ENCODE data around the gene ZFAND3. TPM values are rescaled to one million over a fixed set of nuclear protein-coding genes. Genes with fewer than 3 reads are reported as not detected.

ZFAND3 gene
- total and polyA plus RNA-seq, 2 of the 4 experiments (the other 2 are of a cell fraction), result 10.9 to 26.7 TPM

DNA sequence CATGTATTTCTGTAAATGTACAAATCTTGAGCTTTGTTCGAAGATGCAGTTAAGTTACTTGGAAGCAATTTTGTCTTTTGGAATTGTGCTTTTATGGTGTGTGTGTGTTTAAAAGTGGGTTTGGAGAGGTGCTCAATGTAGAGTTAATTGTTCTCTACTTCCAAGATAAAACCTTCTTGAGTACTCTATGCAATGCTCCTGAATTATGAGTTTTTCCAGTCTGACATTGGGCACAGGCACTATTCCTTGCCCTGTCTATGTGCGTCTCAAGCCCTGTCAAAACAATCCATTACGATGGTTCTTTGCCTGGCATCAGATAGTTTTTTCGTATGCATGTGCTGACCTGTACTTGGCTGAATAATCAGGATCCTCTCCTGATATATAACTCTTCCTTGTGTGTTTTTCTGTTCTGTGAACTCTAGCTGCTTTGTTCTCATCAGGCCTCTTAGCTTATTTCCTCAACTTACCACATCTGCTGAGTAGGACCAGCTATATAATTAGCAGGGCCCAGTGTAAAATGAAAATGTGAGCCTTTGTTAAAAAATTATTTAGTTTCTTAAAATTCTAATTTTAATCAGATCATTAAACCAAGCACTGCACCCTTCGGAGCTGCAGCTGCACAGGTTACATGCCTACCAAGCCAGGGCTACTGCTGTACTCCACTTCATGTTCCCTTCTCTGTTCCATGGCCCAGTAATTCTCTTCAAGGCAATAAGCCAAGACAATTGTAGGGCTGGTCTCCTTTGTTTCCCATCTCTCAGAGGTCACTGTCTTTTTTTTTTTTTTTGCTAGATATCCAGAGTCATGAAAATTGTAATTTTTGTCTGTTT lies 160.1 kb downstream of the ZFAND3 start:
- H3K18ac ChIP-seq (ENCODE audit: low read depth, low read length), result no peak overlapping the region
- H3K4me3 ChIP-seq (ENCODE audit: insufficient read depth, low read depth, low read length), result no peak overlapping the region
- H3K27ac ChIP-seq (ENCODE audit: insufficient read depth, low read length), result no peak overlapping the region
- H3K4me1 ChIP-seq (ENCODE audit: control insufficient read depth, insufficient read depth, low read length), result peaks cover 11% of the 10 kb centered on the region
- no peak overlapping the region for H2AK9ac ChIP-seq (replicated peaks; ENCODE audit: low read depth, low read length, poor library complexity)
- intact Hi-C loops (cut with micrococcal nuclease) (no loop called here), dilution Hi-C loops (cut with HindIII; ENCODE audit: low sequenced_read_pairs, unreplicated experiment) (no loop called here), in situ Hi-C loops (cut with MboI; ENCODE audit: low sequenced_read_pairs) (no loop called here)
- H3K79me1 ChIP-seq (ENCODE audit: low read depth in 1 of 2, low read length in 2 of 2), result peaks cover 20 to 78% of the 10 kb centered on the region in 2 experiments
- CTCF ChIA-PET, result interaction anchor here (0.8 kb wide), 1 partner anchor 16 kb away, joined by 3 read pairs; no protein-coding TSS in a partner anchor
- H3K23ac ChIP-seq (ENCODE audit: low read depth, low read length), result peak overlapping the region; percentile 51; the same call in 1 of the 2 replicates
- H4K20me1 ChIP-seq (ENCODE audit: insufficient read depth, low read length), result peaks cover 81% of the 10 kb centered on the region
- DNase-seq (no peak), ATAC-seq (ENCODE audit: low read depth) (no peak)
- BruUV-seq (replicated peaks), result no TSS peak
- H3K9ac ChIP-seq (ENCODE audit: low read depth, low read length), result no peak overlapping the region; the same call in 1 of the 2 replicates
- H3K27me3 ChIP-seq (ENCODE audit: control insufficient read depth, insufficient read depth, low read length), result no peaks in the 10 kb centered on the region
- no peak overlapping the region; the same call in 1 of the 2 replicates for H3K14ac ChIP-seq (replicated peaks; ENCODE audit: low read depth, low read length)
- no peak overlapping the region for H2BK20ac ChIP-seq (ENCODE audit: low read depth, low read length)
- WGBS, 2 experiments (ENCODE audit: extremely low coverage in 2 of 2, insufficient read length in 1 of 2), result 100% methylated on average over 2 of the region's 5 CpGs; no CpG with 5 or more reads in 1 of the 2 experiments
- no peak overlapping the region; the same call in 1 of the 2 replicates for H3K4me2 ChIP-seq (ENCODE audit: low read depth, low read length)
- no peak overlapping the region for H4K91ac ChIP-seq (ENCODE audit: insufficient read depth, low read depth, low read length)
- no peaks in the 10 kb centered on the region for H3K36me3 ChIP-seq (ENCODE audit: control insufficient read depth, insufficient read depth, low read length)
- no peak overlapping the region for H4K8ac ChIP-seq (ENCODE audit: low read depth in 2 of 2, low read length in 2 of 2)
- no peak overlapping the region for H4K5ac ChIP-seq (ENCODE audit: low read depth, low read length)
- H2AFZ ChIP-seq (replicated peaks; ENCODE audit: low read length, poor library complexity), result no peak overlapping the region
- H2BK5ac ChIP-seq (ENCODE audit: low read depth, low read length, poor library complexity, severe bottlenecking), result no peak overlapping the region
- H3K9me3 ChIP-seq (ENCODE audit: control insufficient read depth, insufficient read depth, low read length), result no peaks in the 10 kb centered on the region; the same call in none of the 2 replicates
- POLR2A ChIA-PET (ENCODE audit: unreplicated experiment), result interaction anchor here (0.6 kb wide), 1 partner anchor 47 kb away, joined by 4 read pairs; no protein-coding TSS in a partner anchor
- H2BK120ac ChIP-seq (ENCODE audit: low read depth, low read length), result no peak overlapping the region
- H2AK5ac ChIP-seq (ENCODE audit: low read depth, low read length), result no peak overlapping the region
- no peak overlapping the region for H2BK15ac ChIP-seq (ENCODE audit: low read depth, low read length)
- H3K56ac ChIP-seq (ENCODE audit: extremely low read depth, insufficient read depth, low read length), result no peak overlapping the region
- H3K4ac ChIP-seq (ENCODE audit: low read depth, low read length), result no peak overlapping the region
- H3K9me1 ChIP-seq (ENCODE audit: insufficient read depth, low read length), result peaks cover 9% of the 10 kb centered on the region
- TF ChIP-seq CHD1 (IDR thresholded peaks at IDR 0.05; ENCODE audit: low read depth, low read length), result no peak
- no peak for TF ChIP-seq MAZ (IDR thresholded peaks at IDR 0.05; ENCODE audit: borderline replicate concordance, low read depth, low read length)
- TF ChIP-seq MAFK (IDR thresholded peaks at IDR 0.05; ENCODE audit: low read depth, low read length), result no peak
- TF ChIP-seq, protein P1, sequence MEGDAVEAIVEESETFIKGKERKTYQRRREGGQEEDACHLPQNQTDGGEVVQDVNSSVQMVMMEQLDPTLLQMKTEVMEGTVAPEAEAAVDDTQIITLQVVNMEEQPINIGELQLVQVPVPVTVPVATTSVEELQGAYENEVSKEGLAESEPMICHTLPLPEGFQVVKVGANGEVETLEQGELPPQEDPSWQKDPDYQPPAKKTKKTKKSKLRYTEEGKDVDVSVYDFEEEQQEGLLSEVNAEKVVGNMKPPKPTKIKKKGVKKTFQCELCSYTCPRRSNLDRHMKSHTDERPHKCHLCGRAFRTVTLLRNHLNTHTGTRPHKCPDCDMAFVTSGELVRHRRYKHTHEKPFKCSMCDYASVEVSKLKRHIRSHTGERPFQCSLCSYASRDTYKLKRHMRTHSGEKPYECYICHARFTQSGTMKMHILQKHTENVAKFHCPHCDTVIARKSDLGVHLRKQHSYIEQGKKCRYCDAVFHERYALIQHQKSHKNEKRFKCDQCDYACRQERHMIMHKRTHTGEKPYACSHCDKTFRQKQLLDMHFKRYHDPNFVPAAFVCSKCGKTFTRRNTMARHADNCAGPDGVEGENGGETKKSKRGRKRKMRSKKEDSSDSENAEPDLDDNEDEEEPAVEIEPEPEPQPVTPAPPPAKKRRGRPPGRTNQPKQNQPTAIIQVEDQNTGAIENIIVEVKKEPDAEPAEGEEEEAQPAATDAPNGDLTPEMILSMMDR (conservative IDR thresholded peaks at IDR 0.05; ENCODE audit: low read depth, low read length), result no peak
- TF ChIP-seq SMC3 (IDR thresholded peaks at IDR 0.05; ENCODE audit: low read depth, low read length), result no peak
- TF ChIP-seq RCOR1 (IDR thresholded peaks at IDR 0.05; ENCODE audit: insufficient replicate concordance, low read length), result no peak
- TF ChIP-seq ELK1 (IDR thresholded peaks at IDR 0.05; ENCODE audit: borderline replicate concordance, low read depth, low read length), result no peak
- TF ChIP-seq BHLHE40 (IDR thresholded peaks at IDR 0.05; ENCODE audit: low read depth, low read length), result no peak
- TF ChIP-seq CEBPB (IDR thresholded peaks at IDR 0.05; ENCODE audit: low read depth, low read length), result no peak
- no peak for TF ChIP-seq RAD21 (IDR thresholded peaks at IDR 0.05; ENCODE audit: low read length)
- TF ChIP-seq, protein P2, sequence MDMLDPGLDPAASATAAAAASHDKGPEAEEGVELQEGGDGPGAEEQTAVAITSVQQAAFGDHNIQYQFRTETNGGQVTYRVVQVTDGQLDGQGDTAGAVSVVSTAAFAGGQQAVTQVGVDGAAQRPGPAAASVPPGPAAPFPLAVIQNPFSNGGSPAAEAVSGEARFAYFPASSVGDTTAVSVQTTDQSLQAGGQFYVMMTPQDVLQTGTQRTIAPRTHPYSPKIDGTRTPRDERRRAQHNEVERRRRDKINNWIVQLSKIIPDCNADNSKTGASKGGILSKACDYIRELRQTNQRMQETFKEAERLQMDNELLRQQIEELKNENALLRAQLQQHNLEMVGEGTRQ (IDR thresholded peaks at IDR 0.05; ENCODE audit: low read depth, low read length), result no peak
- TF ChIP-seq RFX5 (IDR thresholded peaks at IDR 0.05; ENCODE audit: low read depth, low read length), result no peak
- no peak for TF ChIP-seq FOS (IDR thresholded peaks at IDR 0.05; ENCODE audit: low read depth, low read length)
- TF ChIP-seq MXI1 (IDR thresholded peaks at IDR 0.05; ENCODE audit: borderline replicate concordance, low read depth, low read length), result no peak

Data from IMR-90 (cell line).